ENCODE data around the gene ETV1.

DNA sequence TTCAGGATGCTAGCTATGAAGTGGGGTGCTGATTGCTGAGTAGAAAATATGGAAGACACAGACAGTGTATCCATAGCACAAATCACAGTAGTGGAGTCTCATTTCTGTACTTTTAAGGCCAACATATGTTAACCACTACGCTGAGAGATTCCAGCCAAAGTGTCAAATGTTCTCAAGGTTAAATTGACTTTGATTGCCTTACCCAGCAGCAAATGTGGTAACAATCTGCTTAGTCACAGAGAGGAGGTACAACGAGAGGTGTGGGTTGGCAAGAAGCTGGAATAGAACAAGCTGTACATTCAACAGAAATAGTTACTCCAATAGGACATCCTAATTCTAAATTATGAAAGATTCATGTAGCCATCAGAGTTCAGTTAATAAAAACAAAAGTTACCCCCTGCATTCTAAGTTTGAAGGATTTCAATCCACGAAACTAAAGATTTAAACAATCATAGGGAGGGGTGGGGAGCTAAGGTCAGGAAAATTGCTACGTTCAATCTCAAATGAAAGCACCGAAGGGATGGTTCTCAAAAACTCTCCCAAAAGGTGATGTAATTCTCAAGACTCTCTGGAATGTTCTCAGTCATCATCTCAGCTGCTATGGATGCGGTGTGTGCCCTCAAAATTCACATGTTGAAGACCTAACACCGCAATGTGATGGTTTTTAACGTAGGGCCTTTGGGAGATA is 137.0 kb downstream of the ETV1 start:
- TF ChIP-seq, protein P1, sequence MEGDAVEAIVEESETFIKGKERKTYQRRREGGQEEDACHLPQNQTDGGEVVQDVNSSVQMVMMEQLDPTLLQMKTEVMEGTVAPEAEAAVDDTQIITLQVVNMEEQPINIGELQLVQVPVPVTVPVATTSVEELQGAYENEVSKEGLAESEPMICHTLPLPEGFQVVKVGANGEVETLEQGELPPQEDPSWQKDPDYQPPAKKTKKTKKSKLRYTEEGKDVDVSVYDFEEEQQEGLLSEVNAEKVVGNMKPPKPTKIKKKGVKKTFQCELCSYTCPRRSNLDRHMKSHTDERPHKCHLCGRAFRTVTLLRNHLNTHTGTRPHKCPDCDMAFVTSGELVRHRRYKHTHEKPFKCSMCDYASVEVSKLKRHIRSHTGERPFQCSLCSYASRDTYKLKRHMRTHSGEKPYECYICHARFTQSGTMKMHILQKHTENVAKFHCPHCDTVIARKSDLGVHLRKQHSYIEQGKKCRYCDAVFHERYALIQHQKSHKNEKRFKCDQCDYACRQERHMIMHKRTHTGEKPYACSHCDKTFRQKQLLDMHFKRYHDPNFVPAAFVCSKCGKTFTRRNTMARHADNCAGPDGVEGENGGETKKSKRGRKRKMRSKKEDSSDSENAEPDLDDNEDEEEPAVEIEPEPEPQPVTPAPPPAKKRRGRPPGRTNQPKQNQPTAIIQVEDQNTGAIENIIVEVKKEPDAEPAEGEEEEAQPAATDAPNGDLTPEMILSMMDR (IDR thresholded peaks at IDR 0.05; ENCODE audit: low read depth, low read length, poor library complexity, severe bottlenecking), result no peak
- TF ChIP-seq EZH2phosphoT487 (IDR thresholded peaks at IDR 0.05; ENCODE audit: borderline replicate concordance, low read length), result no peak
